K562 (cell line): ENCODE measurements around the gene CNGA4. TPM values are rescaled to one million over a fixed set of nuclear protein-coding genes. Genes with fewer than 3 reads are reported as not detected.

Experiments
- ATF2 ChIP-seq: sonication (generic); formaldehyde crosslinking; IDR thresholded peaks from 2 replicates; pipeline ENCODE4 v1.8.1; 2022; ENCODE audit warnings: missing genetic modification reagents
- CBX5 ChIP-seq: IDR thresholded peaks from 2 replicates; pipeline ENCODE4 v1.6.1; 2014; ENCODE audit warnings: low read depth, borderline replicate concordance
- CEBPB ChIP-seq: fragments of 450-650 bp; IDR thresholded peaks from 2 replicates; pipeline ENCODE4 v1.6.1; 2016; ENCODE audit warnings: missing genetic modification characterization, missing compliant biosample characterization
- CEBPZ ChIP-seq: fragments of 150-350 bp; IDR thresholded peaks from 2 replicates; pipeline ENCODE4 v1.6.1; 2014; ENCODE audit warnings: low read depth, mild to moderate bottlenecking, low read length, borderline replicate concordance
- CREB5 ChIP-seq: fragments of 250-450 bp; sonication (Bioruptor Pico); IDR thresholded peaks from 2 replicates; pipeline ENCODE4 v1.5.0; 2020; ENCODE audit warnings: mild to moderate bottlenecking
- E2F8 ChIP-seq: fragments of 450-650 bp; IDR thresholded peaks from 2 replicates; pipeline ENCODE4 v1.7.1; 2018; ENCODE audit warnings: mild to moderate bottlenecking, low read depth; ENCODE audit not compliant: partially characterized antibody
- HDGF ChIP-seq: fragments of 450-650 bp; IDR thresholded peaks from 2 replicates; pipeline ENCODE4 v1.6.1; 2016
- HLTF ChIP-seq: fragments of 450-650 bp; IDR thresholded peaks from 2 replicates; pipeline ENCODE4 v1.6.1; 2016
- KDM5B ChIP-seq: fragments of 200-600 bp; sonication (generic); IDR thresholded peaks from 2 replicates; pipeline ENCODE4 v1.6.1; 2012; ENCODE audit warnings: low read depth, mild to moderate bottlenecking, moderate library complexity, low read length, control low read depth, inconsistent platforms; ENCODE audit not compliant: insufficient replicate concordance
- KHSRP ChIP-seq: fragments of 450-650 bp; IDR thresholded peaks from 2 replicates; pipeline ENCODE4 v1.6.1; 2017
- MBD1 ChIP-seq: fragments of 250-450 bp; sonication (Bioruptor Pico); IDR thresholded peaks from 2 replicates; pipeline ENCODE4 v1.8.0; 2022; ENCODE audit warnings: inconsistent platforms
- MLLT1 ChIP-seq, 2 experiments: fragments of 450-650 bp; IDR thresholded peaks; 2 replicates each; pipeline ENCODE4 v1.6.1; 2016
- SIRT6 ChIP-seq: IDR thresholded peaks from one replicate; pipeline ENCODE4 v1.6.1; 2012; ENCODE audit warnings: low read depth, mild to moderate bottlenecking, control low read depth, inconsistent platforms, low read length, moderate library complexity
- TAL1 ChIP-seq: fragments of 450-650 bp; IDR thresholded peaks from 2 replicates; pipeline ENCODE4 v1.6.1; 2016; ENCODE audit warnings: mild to moderate bottlenecking
- ZNF224 ChIP-seq: sonication (generic); formaldehyde crosslinking; IDR thresholded peaks from 2 replicates; pipeline ENCODE4 v1.8.0; 2022; ENCODE audit warnings: mild to moderate bottlenecking, missing genetic modification reagents
- ZNF507 ChIP-seq: conservative IDR thresholded peaks from 2 replicates; pipeline ENCODE4 v1.6.1; 2017; ENCODE audit warnings: missing genetic modification characterization, missing compliant biosample characterization
- ZNF707 ChIP-seq: fragments of 250-450 bp; sonication (Bioruptor Pico); conservative IDR thresholded peaks from 2 replicates; pipeline ENCODE4 v1.8.0; 2022; ENCODE audit warnings: inconsistent platforms, mild to moderate bottlenecking, moderate library complexity
- polyA plus RNA-seq, 8 experiments: library from polyadenylated mRNA; depleted of rRNA in 4 of 8; stranded (reverse) in 5 of 8; unstranded in 3 of 8; fragments of >200 nt; fragmentation: Nextera tagmentation in 2 of 8; fragmentation: Illumina TruSeq in 1 of 8; extraction: Ambion mirVana in 2 of 8; extraction: Trizol in 1 of 8; gene quantifications; 2 replicates each; pipeline versions ENCODE4 v1.2.1 to v1.2.3, GENCODE V29; 2011 to 2014; ENCODE audit warnings: inconsistent platforms in 1 of 8, missing spikeins in 1 of 8
- total RNA-seq, 7 experiments: library from RNA; depleted of rRNA in 6 of 7; stranded (reverse); fragments of >200 nt in 6 of 7; fragmentation: Illumina TruSeq in 2 of 7; extraction: Trizol in 2 of 7; gene quantifications; 2 replicates each; pipeline versions ENCODE4 v1.2.1 to v1.2.3, GENCODE V29; 2011 to 2021; ENCODE audit warnings: low replicate concordance in 1 of 7

Gene CNGA4
- total and polyA plus RNA-seq, 9 of the 15 experiments (the other 6 are each of a cell fraction or from before 2014, with no cell fraction given) = 0.04 to 0.09 (median 0.06) TPM; not detected in 6

- TF ChIP-seq MLLT1 (IDR thresholded peaks at IDR 0.05) (no peak), TAL1 (no peak), HDGF (no peak), ZNF507 (no peak), HLTF (no peak), ZNF224 (CRISPR knock-in tag) (no peak), KHSRP (no peak), CBX5 (no peak), E2F8 (no peak), CEBPB (tag) (no peak), CEBPZ (no peak), ZNF707 (CRISPR knock-in tag) (no peak), KDM5B (no peak), ATF2 (no peak), MBD1 (CRISPR knock-in tag) (no peak), CREB5 (no peak), SIRT6 (no peak)
Measured at GRCh38 chr11:6269994-6270393, 31.1 kb downstream of the CNGA4 start (continued).
